ENCODE measurements around the gene KDM8.

Gene KDM8

DNA sequence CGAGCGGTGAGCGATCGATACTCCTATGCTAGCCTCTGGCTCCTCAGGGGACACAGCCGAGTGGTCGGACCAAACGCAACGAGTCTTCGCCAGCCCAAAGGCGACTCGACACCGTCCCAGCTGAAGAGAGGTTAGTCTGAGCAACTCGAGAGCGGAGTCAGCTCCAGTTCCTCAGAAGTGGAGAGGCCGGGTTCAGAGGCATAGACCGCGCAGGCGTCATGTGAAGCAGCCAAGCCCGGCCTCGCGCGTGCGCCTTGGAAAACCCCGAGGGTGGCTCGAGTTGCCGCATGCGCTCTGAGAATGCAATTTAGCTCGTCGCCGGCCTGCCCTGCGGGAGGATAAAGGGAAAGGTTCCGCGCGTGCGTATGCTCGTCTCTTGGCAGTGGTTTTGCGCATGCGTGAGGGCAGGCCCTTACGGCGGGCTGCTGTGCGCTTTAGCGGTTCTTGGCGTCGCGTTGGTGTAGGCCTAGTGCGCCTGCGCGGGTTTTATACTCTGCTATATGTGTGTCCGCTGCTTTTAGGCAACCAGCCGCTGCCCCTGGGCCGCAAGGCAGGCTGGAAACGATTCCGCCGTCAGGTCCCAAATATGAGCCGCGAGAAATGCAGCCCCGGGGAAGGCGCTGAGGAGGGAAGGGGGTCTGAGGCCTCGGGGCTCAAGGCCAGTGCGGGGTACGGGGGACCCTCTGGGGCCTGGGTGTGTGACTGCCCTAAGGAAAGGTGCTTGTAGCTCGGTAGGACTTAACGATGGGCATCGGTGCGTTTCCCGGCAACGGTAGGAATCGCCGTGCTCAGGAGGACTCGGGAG is at the start of gene KDM8:
TSS of gene KDM8 (plus strand) at position 20 of the 805 bp plus-strand sequence. CDS start 6,598 bp downstream, outside the sequence.
- peak; percentile 100 for DNase-seq

DNA sequence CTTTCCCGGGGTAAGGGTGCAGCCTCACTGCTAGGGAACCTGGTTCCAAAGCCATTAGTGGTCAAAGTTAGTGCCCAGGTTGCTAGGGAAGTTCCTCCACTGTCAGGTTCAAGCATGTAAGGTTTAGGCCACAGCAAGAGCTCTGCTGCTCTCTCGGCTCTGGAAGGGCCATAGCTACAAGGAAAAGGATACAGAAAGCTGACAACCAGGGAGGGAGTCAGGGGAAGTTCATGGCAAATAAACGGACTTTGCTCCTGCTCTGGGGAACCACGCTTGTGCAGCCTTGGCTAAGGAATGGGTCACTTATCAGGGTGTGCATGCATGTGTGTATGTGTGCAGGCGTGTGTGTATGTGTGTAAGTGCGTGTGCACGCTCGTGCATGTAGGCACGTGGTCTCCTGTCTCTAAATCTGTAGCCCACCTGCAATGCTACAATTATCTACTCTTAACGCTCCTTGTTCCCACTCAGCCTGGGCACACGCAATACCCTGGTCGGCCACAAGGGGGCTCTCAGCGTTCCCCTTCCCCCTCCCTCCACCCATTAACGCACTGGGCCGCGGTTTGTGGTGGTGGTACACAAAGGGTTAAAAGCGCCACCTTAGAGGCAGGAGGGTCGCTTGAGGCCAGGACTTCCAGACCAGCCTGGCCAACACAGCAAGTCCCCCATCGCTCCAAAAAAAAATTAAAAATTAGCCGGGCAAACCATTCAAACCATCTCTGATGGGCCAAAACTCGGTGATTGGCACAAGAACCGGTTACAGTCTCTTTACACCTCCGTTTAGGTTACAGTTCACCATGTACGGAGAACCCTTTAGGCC is 48.4 kb upstream of the KDM8 start:
- peak; percentile 16 for DNase-seq

- no peak for DNase-seq
These were observed 46.7 kb upstream of the KDM8 start for GRCh38 chr16:27156579-27156978.

DNA sequence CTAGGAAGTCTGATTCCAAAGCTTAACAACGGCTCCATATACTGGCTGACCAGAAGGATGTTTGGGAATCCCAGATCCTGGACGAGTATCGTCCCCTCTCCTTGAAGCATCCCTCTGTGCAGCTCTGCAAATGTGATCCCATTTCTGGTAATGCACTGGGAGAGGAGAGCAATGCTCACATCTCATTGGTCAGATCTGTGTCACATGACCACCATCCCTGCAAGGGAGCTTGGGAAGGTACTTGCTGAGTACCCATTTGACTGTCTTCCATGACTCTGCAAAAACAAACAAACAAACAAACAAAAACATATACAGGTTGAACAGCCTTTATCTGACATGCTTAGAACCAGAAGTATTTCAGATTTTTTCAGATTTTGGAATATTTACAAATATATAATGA is 41.9 kb upstream of the KDM8 start:
- DNase-seq = no peak

GRCh38 chr16:27164352-27164751 is 39.0 kb upstream of the KDM8 start:
- no peak for DNase-seq

GRCh38 chr16:27165576-27165975 is 37.8 kb upstream of the KDM8 start:
- no peak for DNase-seq

DNA sequence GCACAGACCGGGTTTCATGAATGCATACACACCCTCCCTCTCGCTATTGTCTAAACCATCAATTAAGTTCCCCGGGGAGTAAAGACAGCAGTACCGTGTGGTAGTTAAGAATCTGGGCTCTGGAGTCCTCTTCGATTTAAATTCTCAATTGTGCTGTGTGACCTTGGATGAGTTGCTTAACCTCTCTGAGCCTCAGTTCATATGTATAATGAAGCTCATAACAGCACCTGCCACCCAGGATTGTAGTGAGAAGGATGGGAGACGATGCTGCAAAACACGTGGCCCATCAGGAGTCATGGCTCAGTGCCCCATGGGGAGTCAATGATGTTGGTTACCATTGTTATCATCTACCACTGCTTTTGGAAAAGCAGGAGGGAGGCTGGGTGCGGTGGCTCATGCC is 34.5 kb upstream of the KDM8 start:
- DNase-seq = no peak

- no peak for DNase-seq
These were observed 33.7 kb upstream of the KDM8 start for GRCh38 chr16:27169511-27170071.

- no peak for DNase-seq
These were observed 31.7 kb upstream of the KDM8 start for GRCh38 chr16:27171584-27171983.

GRCh38 chr16:27174007-27174406 is 29.3 kb upstream of the KDM8 start:
- no peak for DNase-seq

DNA sequence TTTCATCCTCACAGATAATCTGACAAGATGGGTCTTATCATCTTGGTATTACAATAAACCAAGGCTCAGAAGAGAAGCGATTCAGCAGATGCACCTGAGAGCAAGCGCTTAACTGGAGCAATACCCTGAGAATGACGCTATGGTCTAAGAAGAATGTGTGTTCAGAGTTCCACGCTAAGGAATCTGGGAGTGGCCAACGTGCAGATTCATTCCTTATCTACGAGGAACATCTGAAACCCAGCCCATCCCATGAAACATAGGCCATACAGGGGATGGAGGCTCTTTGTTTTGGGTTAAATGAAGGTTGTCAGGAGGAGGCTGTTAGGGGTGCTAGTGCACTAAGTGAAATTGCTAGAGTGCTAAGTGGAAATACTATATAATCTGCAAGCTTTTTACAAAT is 28.5 kb upstream of the KDM8 start:
- DNase-seq = no peak

GRCh38 chr16:27175888-27176287 is 27.4 kb upstream of the KDM8 start:
- no peak for DNase-seq

GRCh38 chr16:27177031-27177774 is 26.1 kb upstream of the KDM8 start:
- no peak for DNase-seq

DNA sequence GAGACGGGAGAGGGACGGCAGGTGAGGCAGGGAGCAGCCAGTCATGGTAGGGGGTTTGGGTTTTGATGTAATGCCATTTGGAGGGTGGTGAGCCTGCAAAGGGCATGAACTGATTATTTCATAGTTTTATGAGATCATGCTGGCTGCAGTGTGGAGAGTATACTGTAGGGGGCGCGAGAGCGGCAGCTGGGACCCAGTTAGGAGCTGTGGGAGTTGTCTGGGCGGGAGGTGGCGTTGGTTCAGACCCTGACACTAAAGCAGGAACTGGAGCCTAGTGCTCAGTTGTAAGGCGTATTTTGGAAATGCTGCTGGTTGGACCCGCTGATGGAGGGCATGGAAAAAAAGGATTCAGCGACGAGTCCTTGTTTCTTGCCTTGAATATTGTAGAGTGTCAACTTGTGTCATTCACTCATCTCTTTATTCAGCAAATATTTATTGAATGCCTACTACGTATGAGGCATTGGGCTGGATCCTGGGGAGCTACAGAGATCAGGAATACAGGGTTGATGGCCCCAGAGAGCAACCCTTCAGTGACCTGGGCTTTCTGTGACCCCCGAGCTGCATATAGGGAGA is 23.7 kb upstream of the KDM8 start:
- peak; percentile 70 for DNase-seq

- no peak for DNase-seq
These were observed 22.1 kb upstream of the KDM8 start for GRCh38 chr16:27181019-27181790.

DNA sequence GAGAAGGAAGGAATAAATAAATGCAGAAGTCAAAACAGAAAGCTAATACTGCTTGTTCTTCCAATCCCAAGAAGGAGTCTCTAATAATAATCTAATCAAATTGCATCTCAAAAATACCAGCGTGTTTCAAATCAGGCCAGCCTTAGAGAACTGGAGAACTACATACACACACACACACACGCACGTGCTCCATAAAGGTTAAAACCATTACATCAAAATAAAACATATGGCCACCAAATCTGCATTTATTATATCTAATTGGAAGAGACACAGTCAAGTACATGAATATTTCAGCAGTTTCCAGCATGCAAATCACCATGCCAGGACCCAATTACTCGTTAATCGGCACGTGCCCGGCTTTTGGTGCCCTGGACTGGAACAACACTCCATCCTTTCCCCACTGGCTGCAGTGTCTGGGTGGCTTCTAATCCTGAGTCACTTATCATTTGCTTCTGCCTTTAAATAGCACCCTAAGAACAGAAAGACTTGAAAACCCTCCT is 20.4 kb upstream of the KDM8 start:
- DNase-seq = no peak

- DNase-seq = no peak
These were observed 17.6 kb upstream of the KDM8 start for GRCh38 chr16:27185776-27186130.

DNA sequence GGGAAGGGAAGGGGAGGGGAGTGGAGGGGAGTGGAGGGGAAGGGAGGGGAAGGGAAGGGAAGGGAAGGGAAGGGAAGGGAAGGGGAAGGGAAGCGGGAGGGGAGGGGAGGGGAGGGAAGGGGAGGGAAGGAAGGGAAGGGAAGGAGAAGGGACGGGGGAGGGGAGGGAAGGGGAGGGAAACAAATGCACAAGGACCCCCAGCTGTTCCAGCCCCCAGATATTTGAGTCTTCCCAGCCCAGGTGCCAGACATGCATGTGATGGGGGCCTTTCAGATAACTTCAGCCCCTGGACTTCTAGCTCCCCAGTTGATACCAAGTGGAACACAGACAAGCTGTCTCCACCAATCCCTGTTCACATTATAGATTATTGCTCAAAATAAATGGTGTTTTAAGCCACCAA is 14.7 kb upstream of the KDM8 start:
- DNase-seq = no peak

GRCh38 chr16:27189335-27189972 is 13.9 kb upstream of the KDM8 start:
- no peak for DNase-seq

GRCh38 chr16:27190316-27190871 is 12.9 kb upstream of the KDM8 start:
- DNase-seq = no peak

GRCh38 chr16:27191352-27191924 is 11.9 kb upstream of the KDM8 start:
- no peak for DNase-seq
